ENCODE results near the gene DCC. TPM values are rescaled to one million over a fixed set of nuclear protein-coding genes. Genes with fewer than 3 reads are reported as not detected.

The DCC gene
- total RNA-seq, 1 donor from 2014 or later: 14.7 TPM

GRCh38 chr18:53283708-53284107 is 943.7 kb downstream of the DCC start:
- Mint-ChIP-seq H3K4me3 (ENCODE audit: unreplicated experiment) (no peak overlapping the region), H3K9me3 (ENCODE audit: unreplicated experiment) (no peaks in the 10 kb centered on the region), H3K27ac (ENCODE audit: unreplicated experiment) (no peak overlapping the region), H3K4me1 (ENCODE audit: unreplicated experiment) (no peaks in the 10 kb centered on the region), H3K36me3 (ENCODE audit: low read depth, unreplicated experiment) (no peaks in the 10 kb centered on the region), H3K27me3 (ENCODE audit: unreplicated experiment) (no peaks in the 10 kb centered on the region)
- no peak for DNase-seq (ENCODE audit: low spot score)
- TF ChIP-seq CTCF (IDR thresholded peaks at IDR 0.05; ENCODE audit: unreplicated experiment): no peak

GRCh38 chr18:53305461-53305860 is 965.5 kb downstream of the DCC start:
- Mint-ChIP-seq H3K4me1 (ENCODE audit: unreplicated experiment) (no peaks in the 10 kb centered on the region), H3K36me3 (ENCODE audit: low read depth, unreplicated experiment) (no peaks in the 10 kb centered on the region), H3K9me3 (ENCODE audit: unreplicated experiment) (no peaks in the 10 kb centered on the region), H3K27ac (ENCODE audit: unreplicated experiment) (no peak overlapping the region), H3K4me3 (ENCODE audit: unreplicated experiment) (no peak overlapping the region), H3K27me3 (ENCODE audit: unreplicated experiment) (peaks cover 3% of the 10 kb centered on the region)
- no peak for DNase-seq (ENCODE audit: low spot score)
- no peak for TF ChIP-seq CTCF (IDR thresholded peaks at IDR 0.05; ENCODE audit: unreplicated experiment)

- no peaks in the 10 kb centered on the region for H3K36me3 Mint-ChIP-seq (ENCODE audit: low read depth, unreplicated experiment)
- no peak for TF ChIP-seq CTCF (IDR thresholded peaks at IDR 0.05; ENCODE audit: unreplicated experiment)
- H3K4me1 Mint-ChIP-seq (ENCODE audit: unreplicated experiment): no peaks in the 10 kb centered on the region
- no peaks in the 10 kb centered on the region for H3K27me3 Mint-ChIP-seq (ENCODE audit: unreplicated experiment)
- no peaks in the 10 kb centered on the region for H3K9me3 Mint-ChIP-seq (ENCODE audit: unreplicated experiment)
- H3K27ac Mint-ChIP-seq (ENCODE audit: unreplicated experiment): no peak overlapping the region
- DNase-seq (ENCODE audit: low spot score): no peak
- H3K4me3 Mint-ChIP-seq (ENCODE audit: unreplicated experiment): no peak overlapping the region
Measured at GRCh38 chr18:53319628-53320027, 979.6 kb downstream of the DCC start.

GRCh38 chr18:53322163-53322562 is 982.2 kb downstream of the DCC start:
- H3K4me3 Mint-ChIP-seq (ENCODE audit: unreplicated experiment): no peak overlapping the region
- TF ChIP-seq CTCF (IDR thresholded peaks at IDR 0.05; ENCODE audit: unreplicated experiment): no peak
- no peaks in the 10 kb centered on the region for H3K36me3 Mint-ChIP-seq (ENCODE audit: low read depth, unreplicated experiment)
- DNase-seq (ENCODE audit: low spot score): no peak
- no peaks in the 10 kb centered on the region for H3K27me3 Mint-ChIP-seq (ENCODE audit: unreplicated experiment)
- H3K9me3 Mint-ChIP-seq (ENCODE audit: unreplicated experiment): no peaks in the 10 kb centered on the region
- H3K27ac Mint-ChIP-seq (ENCODE audit: unreplicated experiment): no peak overlapping the region
- H3K4me1 Mint-ChIP-seq (ENCODE audit: unreplicated experiment): no peaks in the 10 kb centered on the region

- Mint-ChIP-seq H3K4me1 (ENCODE audit: unreplicated experiment) (no peaks in the 10 kb centered on the region), H3K27ac (ENCODE audit: unreplicated experiment) (no peak overlapping the region), H3K27me3 (ENCODE audit: unreplicated experiment) (no peaks in the 10 kb centered on the region), H3K4me3 (ENCODE audit: unreplicated experiment) (no peak overlapping the region), H3K36me3 (ENCODE audit: low read depth, unreplicated experiment) (no peaks in the 10 kb centered on the region), H3K9me3 (ENCODE audit: unreplicated experiment) (no peaks in the 10 kb centered on the region)
- DNase-seq (ENCODE audit: low spot score): no peak
- TF ChIP-seq CTCF (IDR thresholded peaks at IDR 0.05; ENCODE audit: unreplicated experiment): no peak
Measured at GRCh38 chr18:53324353-53324752, 984.4 kb downstream of the DCC start.

All from endothelial cell (in vitro differentiated cells).